Mesothelial cell of epicardium (in vitro differentiated cells): Measurements from ENCODE around the gene NDUFA12. TPM values are rescaled to one million over a fixed set of nuclear protein-coding genes. Genes with fewer than 3 reads are reported as not detected.

ENCODE experiments used
- DNase-seq, 2 experiments: peaks; one replicate each; pipeline ENCODE4 v3.0.0; 2021; ENCODE audit warnings: low spot score in 2 of 2; ENCODE audit not compliant: unreplicated experiment in 2 of 2
- H3K27ac Mint-ChIP-seq: 2 replicates; pipeline ENCODE4 v1.8.0; 2021; ENCODE audit warnings: mixed read lengths
- H3K27me3 Mint-ChIP-seq: 2 replicates; pipeline ENCODE4 v1.8.0; 2021; ENCODE audit warnings: low read depth, mixed read lengths
- H3K36me3 Mint-ChIP-seq: 2 replicates; pipeline ENCODE4 v1.8.0; 2021; ENCODE audit warnings: mixed read lengths
- H3K4me1 Mint-ChIP-seq: 2 replicates; pipeline ENCODE4 v1.8.0; 2021; ENCODE audit warnings: mixed read lengths
- H3K4me3 Mint-ChIP-seq: 2 replicates; pipeline ENCODE4 v1.8.0; 2021; ENCODE audit warnings: mild to moderate bottlenecking, moderate library complexity, mixed read lengths
- H3K9me3 Mint-ChIP-seq: 2 replicates; pipeline ENCODE4 v1.8.0; 2021; ENCODE audit warnings: mixed read lengths
- total RNA-seq: library from RNA; stranded (reverse); gene quantifications from 3 replicates; pipeline ENCODE4 v1.2.1, GENCODE V29; 2021
- TF ChIP-seq, protein P1 (sequence below): fragments of 200-600 bp; sonication (generic); IDR thresholded peaks from one replicate; pipeline ENCODE4 v1.5.0; 2021; ENCODE audit warnings: antibody characterized with exemption; ENCODE audit not compliant: unreplicated experiment

NDUFA12 gene
- total RNA-seq = 63.4 to 74.0 TPM (median 71.0 TPM) in 3 replicates

DNA sequence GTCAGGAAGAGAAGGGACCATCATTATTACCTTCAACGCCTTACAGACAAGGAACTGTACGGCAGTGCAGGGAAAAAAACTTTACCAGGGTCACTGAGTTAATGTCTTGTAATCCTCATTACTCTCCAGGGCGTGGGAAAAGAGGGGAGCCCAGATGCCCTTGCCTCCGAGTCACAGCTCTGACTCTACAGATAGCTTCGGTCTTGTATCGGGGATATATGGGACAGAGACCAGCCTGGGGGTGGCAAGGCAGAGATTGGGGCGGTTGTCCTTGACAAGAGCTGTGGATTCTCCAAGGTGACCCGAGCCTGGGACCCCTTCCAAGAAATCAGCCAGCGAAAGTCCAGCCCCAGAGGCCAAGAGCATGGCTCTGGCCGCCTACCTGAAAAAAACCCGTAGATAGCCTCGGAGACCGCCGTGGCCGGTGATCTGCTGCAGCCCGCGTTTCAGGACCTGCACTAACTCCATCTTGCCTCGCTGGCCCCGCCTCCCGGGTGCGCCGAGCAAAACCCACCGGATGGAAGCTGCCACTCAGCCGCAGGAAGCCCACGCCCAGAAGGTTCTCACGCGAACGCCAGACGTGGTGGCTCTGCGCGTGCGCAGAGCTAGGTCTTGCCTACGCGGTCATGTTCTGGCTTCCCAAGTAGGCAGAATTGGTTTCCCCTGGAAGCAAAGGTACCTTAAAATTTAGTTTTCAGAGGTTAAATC lies at the start of gene NDUFA12:
Gene NDUFA12 (minus strand): TSS at position 485 of the 708 bp plus-strand sequence. CDS start 17 bp downstream, at position 468.
- H3K27ac Mint-ChIP-seq = peak within 1 kb of the TSS; percentile 96
- H3K36me3 Mint-ChIP-seq = peaks cover 16% of the 10 kb centered on the region
- H3K4me1 Mint-ChIP-seq = peaks cover 9% of the 10 kb centered on the region
- peak; percentile 91 to 95 for DNase-seq
- H3K27me3 Mint-ChIP-seq = no peaks in the 10 kb centered on the region
- TF ChIP-seq, protein P1, sequence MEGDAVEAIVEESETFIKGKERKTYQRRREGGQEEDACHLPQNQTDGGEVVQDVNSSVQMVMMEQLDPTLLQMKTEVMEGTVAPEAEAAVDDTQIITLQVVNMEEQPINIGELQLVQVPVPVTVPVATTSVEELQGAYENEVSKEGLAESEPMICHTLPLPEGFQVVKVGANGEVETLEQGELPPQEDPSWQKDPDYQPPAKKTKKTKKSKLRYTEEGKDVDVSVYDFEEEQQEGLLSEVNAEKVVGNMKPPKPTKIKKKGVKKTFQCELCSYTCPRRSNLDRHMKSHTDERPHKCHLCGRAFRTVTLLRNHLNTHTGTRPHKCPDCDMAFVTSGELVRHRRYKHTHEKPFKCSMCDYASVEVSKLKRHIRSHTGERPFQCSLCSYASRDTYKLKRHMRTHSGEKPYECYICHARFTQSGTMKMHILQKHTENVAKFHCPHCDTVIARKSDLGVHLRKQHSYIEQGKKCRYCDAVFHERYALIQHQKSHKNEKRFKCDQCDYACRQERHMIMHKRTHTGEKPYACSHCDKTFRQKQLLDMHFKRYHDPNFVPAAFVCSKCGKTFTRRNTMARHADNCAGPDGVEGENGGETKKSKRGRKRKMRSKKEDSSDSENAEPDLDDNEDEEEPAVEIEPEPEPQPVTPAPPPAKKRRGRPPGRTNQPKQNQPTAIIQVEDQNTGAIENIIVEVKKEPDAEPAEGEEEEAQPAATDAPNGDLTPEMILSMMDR = no peak
- peaks cover 18% of the 10 kb centered on the region for H3K9me3 Mint-ChIP-seq
- H3K4me3 Mint-ChIP-seq = peak within 1 kb of the TSS; percentile 92

DNA sequence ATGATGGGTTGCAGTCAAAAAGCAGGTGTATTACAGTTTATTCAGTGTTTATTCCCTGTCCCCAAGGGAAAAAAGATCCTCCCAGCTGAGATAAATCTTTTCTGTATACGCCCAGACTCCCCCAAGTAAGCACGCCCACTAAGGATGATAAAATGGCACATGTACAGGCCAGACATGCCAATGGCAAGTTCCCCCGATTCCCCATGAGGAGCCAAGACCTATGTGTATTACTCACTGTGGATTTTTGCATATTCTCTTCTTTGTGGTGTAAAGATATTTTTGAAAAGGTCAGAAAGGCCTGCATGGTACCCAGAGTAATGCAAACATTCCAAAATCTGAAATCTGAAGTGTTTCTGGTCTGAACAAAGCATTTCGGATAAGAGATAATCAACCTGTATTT lies 47.7 kb upstream of the NDUFA12 start:
- no peak overlapping the region for H3K4me3 Mint-ChIP-seq
- TF ChIP-seq, protein P1 = no peak
- H3K9me3 Mint-ChIP-seq = no peaks in the 10 kb centered on the region
- no peak overlapping the region for H3K27ac Mint-ChIP-seq
- peaks cover 29% of the 10 kb centered on the region for H3K36me3 Mint-ChIP-seq
- no peaks in the 10 kb centered on the region for H3K27me3 Mint-ChIP-seq
- DNase-seq = no peak
- H3K4me1 Mint-ChIP-seq = peaks cover 4% of the 10 kb centered on the region

DNA sequence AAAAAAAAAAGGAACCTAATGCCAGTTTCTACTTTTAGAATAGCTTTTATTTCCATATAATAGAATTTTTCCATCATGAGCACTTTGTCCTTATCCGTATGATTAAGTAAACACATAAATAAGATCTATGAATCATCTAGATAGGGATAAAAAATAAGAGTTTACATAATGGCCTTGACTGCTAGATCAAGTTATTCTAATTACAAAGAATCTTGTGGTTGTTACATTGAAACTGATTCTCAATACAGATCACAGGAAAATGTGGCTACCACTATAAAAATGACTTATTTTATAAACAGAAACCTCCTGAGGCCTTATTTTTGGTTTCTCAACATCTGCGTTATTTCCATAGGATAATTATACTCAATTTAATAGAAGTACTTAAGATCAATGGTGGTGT lies 34.4 kb upstream of the NDUFA12 start:
- H3K4me1 Mint-ChIP-seq = no peaks in the 10 kb centered on the region
- H3K27me3 Mint-ChIP-seq = no peaks in the 10 kb centered on the region
- no peak overlapping the region for H3K4me3 Mint-ChIP-seq
- H3K36me3 Mint-ChIP-seq = peaks cover 17% of the 10 kb centered on the region
- no peak overlapping the region for H3K27ac Mint-ChIP-seq
- no peak for DNase-seq
- TF ChIP-seq, protein P1 = no peak
- H3K9me3 Mint-ChIP-seq = no peaks in the 10 kb centered on the region

DNA sequence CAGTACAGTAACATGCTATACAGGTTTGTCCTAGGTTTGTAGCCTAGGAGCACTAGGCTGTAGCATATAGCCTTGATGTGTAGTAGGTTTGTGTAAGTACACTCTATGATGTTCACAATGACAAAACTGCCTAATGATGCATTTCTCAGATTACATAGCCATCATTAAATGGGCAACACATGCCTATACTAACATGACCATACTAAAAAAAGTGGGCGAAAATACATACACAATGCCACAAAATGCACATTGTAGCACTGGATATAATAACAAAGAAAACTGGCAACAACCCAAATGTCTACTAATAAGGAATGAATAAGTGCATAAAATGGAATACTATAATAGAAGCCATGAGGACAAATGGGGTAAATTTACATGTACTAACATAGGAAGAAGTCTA lies 31.3 kb upstream of the NDUFA12 start:
- no peaks in the 10 kb centered on the region for H3K27me3 Mint-ChIP-seq
- no peak overlapping the region for H3K27ac Mint-ChIP-seq
- TF ChIP-seq, protein P1 = no peak
- no peak for DNase-seq
- no peaks in the 10 kb centered on the region for H3K9me3 Mint-ChIP-seq
- no peak overlapping the region for H3K4me3 Mint-ChIP-seq
- no peaks in the 10 kb centered on the region for H3K4me1 Mint-ChIP-seq
- peaks cover 11% of the 10 kb centered on the region for H3K36me3 Mint-ChIP-seq

DNA sequence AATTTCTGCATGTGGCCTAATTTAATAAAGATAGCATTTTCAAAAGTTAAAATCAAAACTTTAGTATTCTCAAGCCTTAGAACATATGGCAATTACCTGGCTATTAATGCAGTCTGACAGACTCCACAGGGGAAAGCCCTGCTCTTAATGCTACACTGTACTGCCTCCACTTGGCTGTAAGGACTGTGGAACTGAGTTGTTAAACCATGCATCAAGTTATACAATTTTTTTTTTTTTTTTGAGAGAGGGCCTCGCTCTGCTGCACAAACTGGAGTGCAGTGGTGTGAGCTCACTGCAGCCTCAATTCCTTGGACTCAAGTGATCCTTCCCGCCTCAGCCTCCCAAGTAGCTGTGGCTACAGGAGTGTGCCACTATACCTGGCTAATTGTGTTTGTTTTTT lies 19.0 kb upstream of the NDUFA12 start:
- no peaks in the 10 kb centered on the region for H3K27me3 Mint-ChIP-seq
- no peaks in the 10 kb centered on the region for H3K9me3 Mint-ChIP-seq
- TF ChIP-seq, protein P1 = no peak
- H3K27ac Mint-ChIP-seq = no peak overlapping the region
- H3K4me3 Mint-ChIP-seq = no peak overlapping the region
- peaks cover 16% of the 10 kb centered on the region for H3K36me3 Mint-ChIP-seq
- DNase-seq = no peak
- no peaks in the 10 kb centered on the region for H3K4me1 Mint-ChIP-seq
